Large intestine (tissue), 3 donors: ENCODE data around the gene TEDC2. TPM values are rescaled to one million over a fixed set of nuclear protein-coding genes. Genes with fewer than 3 reads are reported as not detected.

Experiments used
- DNase-seq, 2 donors: peaks; one replicate each; pipeline versions ENCODE4 v3.0.0 to v3.0.0-alpha.2; 2013
- H3K27ac ChIP-seq: one replicate; pipeline ENCODE4 v1.5.1; 2013; ENCODE audit warnings: low read length
- H3K27me3 ChIP-seq: 2 replicates; pipeline ENCODE4 v1.6.1; 2013; ENCODE audit warnings: low read length; ENCODE audit not compliant: control insufficient read depth, insufficient read depth
- H3K36me3 ChIP-seq: 2 replicates; pipeline ENCODE4 v1.6.1; 2013; ENCODE audit warnings: low read length; ENCODE audit not compliant: control insufficient read depth, insufficient read depth
- H3K4me1 ChIP-seq: one replicate; pipeline ENCODE4 v1.6.1; 2013; ENCODE audit warnings: low read length; ENCODE audit not compliant: control insufficient read depth, insufficient read depth
- H3K4me3 ChIP-seq: one replicate; pipeline ENCODE4 v1.5.1; 2013; ENCODE audit warnings: low read length
- H3K9me3 ChIP-seq: one replicate; pipeline ENCODE4 v1.6.1; 2013; ENCODE audit warnings: mild to moderate bottlenecking, low read depth, low read length, moderate library complexity; ENCODE audit not compliant: control insufficient read depth
- WGBS: methylation state at CpG from one replicate; pipeline ENCODE4 v1.1.5; 2013; ENCODE audit warnings: low lambda C conversion rate; ENCODE audit not compliant: insufficient coverage; 5-methylcytosine and 5-hydroxymethylcytosine counted together
- polyA plus RNA-seq: library from polyadenylated mRNA; unstranded; fragments of 120-200 nt; gene quantifications from one replicate; pipeline ENCODE4 v1.2.1, GENCODE V29; 2013

The TEDC2 gene
- polyA plus RNA-seq, 1 donor = 6.4 TPM

GRCh38 chr16:2496223-2497115, 36.6 kb downstream of the TEDC2 start:
- DNase-seq = no peak
- Histone ChIP-seq H3K27me3 (no peaks in the 10 kb centered on the region), H3K4me1 (peaks cover 18% of the 10 kb centered on the region), H3K27ac (no peak overlapping the region), H3K4me3 (no peak overlapping the region), H3K36me3 (peaks cover 37% of the 10 kb centered on the region), H3K9me3 (no peaks in the 10 kb centered on the region)
- no CpG with 5 or more reads among the region's 62 CpGs for WGBS

DNA sequence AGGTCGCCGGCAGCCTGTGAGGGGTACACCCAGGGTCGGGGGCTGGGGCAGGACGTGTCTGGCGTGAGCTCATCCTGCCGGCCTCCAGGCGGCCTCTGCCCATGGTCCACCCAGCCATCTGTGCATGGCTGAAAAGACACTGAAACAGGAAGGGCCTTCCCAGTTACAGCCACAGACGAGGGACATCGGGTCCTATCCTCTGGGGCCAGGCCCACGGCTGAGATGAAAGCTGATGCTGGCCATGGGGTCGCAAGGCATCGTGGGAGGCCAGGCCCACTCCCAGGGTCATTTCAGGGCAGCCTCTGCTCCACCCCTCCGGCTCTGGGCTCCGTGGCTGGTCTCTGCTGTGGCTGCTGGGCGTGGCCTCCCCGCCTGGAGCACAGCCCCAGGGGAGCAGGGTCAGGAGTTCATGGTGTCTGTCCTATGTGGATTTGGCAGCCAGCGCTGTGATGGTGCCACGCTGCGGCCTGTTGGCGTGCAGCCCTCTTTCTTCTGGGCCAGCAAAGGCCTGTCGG, 37.3 kb downstream of the TEDC2 start:
- no peak for DNase-seq
- H3K4me1 ChIP-seq = peaks cover 19% of the 10 kb centered on the region
- no peaks in the 10 kb centered on the region for H3K27me3 ChIP-seq
- H3K4me3 ChIP-seq = no peak overlapping the region
- WGBS = no CpG with 5 or more reads among the region's 21 CpGs
- peaks cover 37% of the 10 kb centered on the region for H3K36me3 ChIP-seq
- H3K27ac ChIP-seq = no peak overlapping the region
- H3K9me3 ChIP-seq = no peaks in the 10 kb centered on the region

DNA sequence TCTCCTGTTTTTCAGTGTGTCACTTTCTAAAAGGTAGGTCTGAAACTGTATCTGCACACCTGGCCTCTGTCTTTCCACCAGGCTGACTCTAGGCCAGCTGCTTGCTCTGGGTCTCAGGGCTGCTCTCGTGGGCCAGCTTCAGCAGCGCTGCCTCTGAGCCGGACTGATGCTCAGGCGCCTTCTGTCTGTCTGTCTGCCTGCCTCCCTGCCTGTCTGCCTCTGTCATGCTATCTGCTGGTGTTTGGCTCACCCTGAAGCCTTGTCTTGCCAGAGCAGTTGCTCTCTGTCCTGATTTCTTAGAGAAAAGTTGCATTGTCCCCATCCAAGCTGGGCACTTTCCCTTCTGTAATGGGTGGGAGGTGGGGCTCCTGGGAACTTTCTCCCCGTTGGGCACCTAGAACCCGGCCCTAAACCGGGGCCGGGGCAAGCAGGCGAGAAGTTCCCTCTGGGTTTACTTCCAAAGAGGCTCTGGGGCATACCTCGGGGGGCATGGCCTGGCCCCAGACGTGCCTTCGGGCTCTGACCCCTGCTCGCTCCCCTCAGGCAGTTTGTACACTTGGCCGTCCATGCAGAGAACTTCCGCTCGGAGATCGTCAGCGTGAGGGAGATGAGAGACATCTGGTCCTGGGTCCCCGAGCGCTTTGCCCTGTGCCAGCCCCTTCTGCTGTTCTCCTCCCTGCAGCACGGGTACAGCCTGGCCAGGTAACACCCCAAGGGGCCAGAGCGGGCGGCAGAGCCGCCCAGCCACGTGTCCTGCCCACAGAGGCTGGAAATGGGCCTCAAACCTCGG, 38.0 kb downstream of the TEDC2 start:
- H3K4me1 ChIP-seq = peaks cover 19% of the 10 kb centered on the region
- H3K36me3 ChIP-seq = peaks cover 37% of the 10 kb centered on the region
- H3K27me3 ChIP-seq = no peaks in the 10 kb centered on the region
- DNase-seq = no peak
- WGBS = no CpG with 5 or more reads among the region's 26 CpGs
- H3K4me3 ChIP-seq = no peak overlapping the region
- no peaks in the 10 kb centered on the region for H3K9me3 ChIP-seq
- H3K27ac ChIP-seq = no peak overlapping the region

GRCh38 chr16:2498531-2499253, 38.8 kb downstream of the TEDC2 start:
- WGBS = no CpG with 5 or more reads among the region's 15 CpGs
- Histone ChIP-seq H3K4me1 (peaks cover 25% of the 10 kb centered on the region), H3K27ac (no peak overlapping the region), H3K9me3 (no peaks in the 10 kb centered on the region), H3K27me3 (no peaks in the 10 kb centered on the region), H3K36me3 (peaks cover 33% of the 10 kb centered on the region), H3K4me3 (no peak overlapping the region)
- no peak for DNase-seq

- Histone ChIP-seq H3K4me3 (no peak overlapping the region), H3K27me3 (no peaks in the 10 kb centered on the region), H3K36me3 (peaks cover 33% of the 10 kb centered on the region), H3K27ac (no peak overlapping the region), H3K9me3 (no peaks in the 10 kb centered on the region), H3K4me1 (peaks cover 25% of the 10 kb centered on the region)
- no CpG with 5 or more reads among the region's 6 CpGs for WGBS
- DNase-seq = no peak
Observed at GRCh38 chr16:2499454-2499853, 39.5 kb downstream of the TEDC2 start.

DNA sequence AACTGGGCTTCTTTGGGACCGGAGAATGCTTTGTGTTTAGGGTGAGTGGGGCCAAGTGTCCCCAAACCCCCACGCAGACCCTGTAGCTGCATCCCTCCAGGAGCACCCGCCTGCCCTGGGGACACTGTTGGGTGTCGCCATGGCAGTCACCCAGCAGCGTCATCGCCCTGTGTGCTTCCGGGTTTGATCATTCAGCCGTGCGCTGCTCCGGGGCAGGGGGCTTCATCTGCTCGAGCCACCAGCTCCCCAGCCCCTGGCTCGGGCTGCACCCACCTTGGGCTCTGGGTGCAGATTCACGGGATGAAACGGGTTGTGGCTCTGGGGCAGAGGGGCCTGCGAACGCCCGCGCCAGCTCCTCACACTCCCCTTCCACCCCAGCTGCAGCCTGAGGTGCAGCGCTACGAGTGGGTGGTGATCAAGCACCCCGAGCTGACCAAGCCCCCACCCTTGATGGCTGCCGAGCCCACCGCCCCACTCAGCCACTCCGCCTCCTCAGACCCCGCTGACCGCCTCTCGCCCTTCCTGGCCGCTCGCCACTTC, 40.1 kb downstream of the TEDC2 start:
- no CpG with 5 or more reads among the region's 29 CpGs for WGBS
- H3K27ac ChIP-seq = no peak overlapping the region
- H3K27me3 ChIP-seq = no peaks in the 10 kb centered on the region
- peaks cover 33% of the 10 kb centered on the region for H3K36me3 ChIP-seq
- no peak for DNase-seq
- H3K4me3 ChIP-seq = no peak overlapping the region
- H3K9me3 ChIP-seq = no peaks in the 10 kb centered on the region
- peaks cover 25% of the 10 kb centered on the region for H3K4me1 ChIP-seq

- no peak for DNase-seq
- Histone ChIP-seq H3K9me3 (no peaks in the 10 kb centered on the region), H3K4me1 (peaks cover 25% of the 10 kb centered on the region), H3K4me3 (no peak overlapping the region), H3K27me3 (no peaks in the 10 kb centered on the region), H3K27ac (no peak overlapping the region), H3K36me3 (peaks cover 33% of the 10 kb centered on the region)
- WGBS = no CpG with 5 or more reads among the region's 20 CpGs
Observed at GRCh38 chr16:2500430-2500917, 40.6 kb downstream of the TEDC2 start.

DNA sequence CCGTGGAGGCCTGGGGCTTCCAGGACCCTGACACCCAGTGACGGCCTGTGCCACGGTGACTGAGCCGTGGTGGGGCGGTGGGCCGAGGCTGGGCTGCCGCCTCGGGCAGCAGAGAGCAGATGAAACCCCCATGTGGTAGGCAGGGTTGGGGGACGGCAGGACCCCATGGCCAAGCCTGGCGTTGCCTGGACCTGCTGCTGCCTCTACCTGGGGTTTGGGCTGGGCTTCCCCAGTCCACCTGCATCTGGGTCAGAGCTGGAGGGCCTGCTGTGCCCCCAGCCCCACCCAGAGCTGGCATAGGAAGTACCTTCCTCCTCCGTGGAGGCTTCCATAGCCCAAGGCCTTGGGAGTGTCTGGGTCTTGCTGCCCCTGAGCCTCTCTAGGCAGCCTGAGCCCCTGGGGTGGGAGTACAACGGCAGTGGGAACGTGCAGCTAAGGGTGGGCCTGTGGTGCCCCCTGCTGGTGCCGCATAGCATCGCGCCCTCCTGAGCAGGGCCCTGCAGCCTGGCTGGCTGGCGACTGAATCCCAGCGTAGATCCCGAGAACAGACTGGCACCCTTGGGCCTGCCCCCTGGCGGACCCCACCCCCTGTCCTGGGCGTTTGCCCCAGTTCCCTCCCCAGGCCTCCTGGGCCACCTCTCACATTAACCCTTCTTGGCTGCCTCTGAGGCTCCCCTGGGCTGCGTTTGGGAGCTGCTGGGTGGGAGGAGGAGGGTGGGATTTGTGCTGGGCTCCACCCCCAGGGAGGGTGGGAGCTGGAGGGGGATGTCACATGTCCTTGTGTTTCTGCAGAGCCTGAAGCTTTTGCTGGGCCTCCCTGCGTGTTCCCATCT, 41.2 kb downstream of the TEDC2 start:
- no peak overlapping the region for H3K27ac ChIP-seq
- DNase-seq = peak; percentile 78 to 81
- H3K4me1 ChIP-seq = peaks cover 25% of the 10 kb centered on the region
- peak overlapping the region; percentile 21 for H3K4me3 ChIP-seq
- no peaks in the 10 kb centered on the region for H3K27me3 ChIP-seq
- peaks cover 30% of the 10 kb centered on the region for H3K36me3 ChIP-seq
- no peaks in the 10 kb centered on the region for H3K9me3 ChIP-seq
- WGBS = no CpG with 5 or more reads among the region's 23 CpGs
